ENCODE data around the gene SLC29A2. TPM values are rescaled to one million over a fixed set of nuclear protein-coding genes. Genes with fewer than 3 reads are reported as not detected.
A peak's percentile ranks its signal among the peaks of the same experiment; 100 is the strongest.
"Not testable (repeated sequence)": the region's sequence is repeated elsewhere in the genome, so short reads cannot be mapped to it uniquely, and the experiment has no call there.

Gene SLC29A2
- total RNA-seq, 1 donor from 2014 or later: 4.2 TPM

DNA sequence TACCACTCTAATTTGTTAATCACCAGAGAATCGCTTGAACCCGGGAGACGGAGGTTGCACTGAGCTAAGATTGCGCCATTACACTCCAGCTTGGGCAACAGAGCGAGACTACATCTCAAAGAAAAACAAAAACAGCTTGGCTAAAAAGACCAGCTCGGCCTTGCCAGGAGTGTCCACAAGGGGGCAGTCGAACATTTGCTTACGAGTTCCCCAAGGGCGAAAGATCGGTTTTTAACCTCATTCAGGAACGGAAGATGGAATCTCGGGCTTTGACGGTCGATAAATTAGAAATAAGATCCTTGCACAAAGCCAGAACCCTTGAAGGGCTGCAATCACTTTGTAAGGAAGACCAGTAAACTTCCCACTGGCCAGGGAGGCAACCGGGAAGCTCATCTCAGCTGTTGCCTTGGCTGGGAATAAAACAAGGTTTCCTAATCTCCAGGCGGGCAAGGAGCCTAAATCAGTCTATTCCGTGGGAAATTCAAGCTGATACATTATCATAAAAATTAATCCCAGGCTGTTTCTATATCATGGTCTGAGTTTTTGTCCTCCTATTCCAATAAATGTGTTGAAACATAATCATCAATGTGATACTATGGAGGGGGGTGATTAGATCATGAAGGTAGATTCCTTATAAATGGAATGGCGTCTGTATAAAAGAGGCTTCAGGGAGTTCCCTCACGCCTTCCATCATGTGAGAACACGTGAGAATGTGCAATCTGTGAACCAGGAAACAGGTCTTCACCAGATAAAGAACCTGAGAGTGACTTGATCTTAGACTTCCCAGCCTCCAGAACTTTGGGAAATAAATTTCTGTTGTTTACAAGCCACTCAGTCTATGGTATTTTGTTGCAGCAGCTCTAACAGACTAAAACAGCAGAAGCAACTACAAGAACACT lies 14.9 kb upstream of the SLC29A2 start:
- Histone ChIP-seq H3K36me3 (ENCODE audit: control insufficient read depth in 3 of 3, insufficient read depth in 3 of 3, low read length in 3 of 3) (no peaks in the 10 kb centered on the region), H3K9me3 (ENCODE audit: control insufficient read depth in 3 of 3, low read length in 3 of 3) (no peaks in the 10 kb centered on the region), H3K4me3 (ENCODE audit: low read length in 3 of 3) (peak overlapping the region; percentile 51 to 63 (median 62)), H3K4me1 (ENCODE audit: control insufficient read depth in 3 of 3, insufficient read depth in 3 of 3, low read length in 3 of 3) (peaks cover 8 to 9% (median 8%) of the 10 kb centered on the region in 3 donors), H3K27me3 (ENCODE audit: control insufficient read depth in 3 of 3, insufficient read depth in 3 of 3, low read length in 3 of 3) (no peaks in the 10 kb centered on the region), H3K9ac (ENCODE audit: low read depth in 1 of 3, low read length in 3 of 3) (peak overlapping the region in 2 of 3 donors; percentile 57 to 77), H3K27ac (ENCODE audit: low read depth, low read length) (peak overlapping the region; percentile 26)

DNA sequence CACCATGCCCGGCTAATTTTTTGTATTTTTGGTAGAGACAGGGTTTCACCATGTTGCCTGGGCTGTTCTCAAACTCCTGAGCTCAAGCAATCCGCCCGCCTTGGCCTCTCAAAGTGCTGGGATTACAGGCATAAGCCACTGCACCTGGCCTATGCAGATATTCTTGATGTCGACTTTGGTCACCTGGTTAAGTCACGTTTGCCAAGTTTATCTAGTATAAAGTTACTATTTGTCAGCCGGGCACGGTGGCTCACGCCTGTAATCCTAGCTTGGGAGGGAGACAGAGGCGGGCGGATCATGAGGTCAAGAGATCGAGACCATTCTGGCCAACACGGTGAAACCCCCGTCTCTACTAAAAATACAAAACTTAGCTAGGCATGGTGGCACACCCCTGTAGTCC lies 12.8 kb upstream of the SLC29A2 start:
- H3K9ac ChIP-seq (ENCODE audit: low read depth in 1 of 3, low read length in 3 of 3); H3K27me3 ChIP-seq (ENCODE audit: control insufficient read depth in 3 of 3, insufficient read depth in 3 of 3, low read length in 3 of 3); H3K4me1 ChIP-seq (ENCODE audit: control insufficient read depth in 3 of 3, insufficient read depth in 3 of 3, low read length in 3 of 3); H3K4me3 ChIP-seq (ENCODE audit: low read length in 3 of 3); H3K36me3 ChIP-seq (ENCODE audit: control insufficient read depth in 3 of 3, insufficient read depth in 3 of 3, low read length in 3 of 3); H3K9me3 ChIP-seq (ENCODE audit: control insufficient read depth in 3 of 3, low read length in 3 of 3); H3K27ac ChIP-seq (ENCODE audit: low read depth, low read length): not testable (repeated sequence)

DNA sequence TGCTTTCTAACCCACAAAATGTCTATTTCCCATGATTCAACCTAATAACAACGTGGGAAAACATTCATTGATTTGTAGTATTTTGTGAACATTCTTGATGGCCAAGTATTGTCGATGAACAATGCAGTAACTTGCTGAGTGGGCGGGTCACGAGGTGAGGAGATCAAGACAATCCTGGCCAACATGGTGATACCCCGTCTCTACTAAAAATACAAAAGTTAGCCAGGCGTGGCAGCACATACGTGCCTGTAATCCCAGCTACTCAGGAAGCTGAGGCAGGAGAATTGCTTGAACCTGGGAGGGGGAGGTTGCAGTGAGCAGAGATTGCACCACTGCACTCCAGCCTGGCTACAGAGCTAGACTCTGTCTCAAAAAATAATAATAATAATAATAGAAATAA lies 8.7 kb upstream of the SLC29A2 start:
- H3K4me3 ChIP-seq (ENCODE audit: low read length in 3 of 3); H3K27ac ChIP-seq (ENCODE audit: low read depth, low read length); H3K27me3 ChIP-seq (ENCODE audit: control insufficient read depth in 3 of 3, insufficient read depth in 3 of 3, low read length in 3 of 3); H3K4me1 ChIP-seq (ENCODE audit: control insufficient read depth in 3 of 3, insufficient read depth in 3 of 3, low read length in 3 of 3); H3K36me3 ChIP-seq (ENCODE audit: control insufficient read depth in 3 of 3, insufficient read depth in 3 of 3, low read length in 3 of 3); H3K9ac ChIP-seq (ENCODE audit: low read depth in 1 of 3, low read length in 3 of 3); H3K9me3 ChIP-seq (ENCODE audit: control insufficient read depth in 3 of 3, low read length in 3 of 3): not testable (repeated sequence)

DNA sequence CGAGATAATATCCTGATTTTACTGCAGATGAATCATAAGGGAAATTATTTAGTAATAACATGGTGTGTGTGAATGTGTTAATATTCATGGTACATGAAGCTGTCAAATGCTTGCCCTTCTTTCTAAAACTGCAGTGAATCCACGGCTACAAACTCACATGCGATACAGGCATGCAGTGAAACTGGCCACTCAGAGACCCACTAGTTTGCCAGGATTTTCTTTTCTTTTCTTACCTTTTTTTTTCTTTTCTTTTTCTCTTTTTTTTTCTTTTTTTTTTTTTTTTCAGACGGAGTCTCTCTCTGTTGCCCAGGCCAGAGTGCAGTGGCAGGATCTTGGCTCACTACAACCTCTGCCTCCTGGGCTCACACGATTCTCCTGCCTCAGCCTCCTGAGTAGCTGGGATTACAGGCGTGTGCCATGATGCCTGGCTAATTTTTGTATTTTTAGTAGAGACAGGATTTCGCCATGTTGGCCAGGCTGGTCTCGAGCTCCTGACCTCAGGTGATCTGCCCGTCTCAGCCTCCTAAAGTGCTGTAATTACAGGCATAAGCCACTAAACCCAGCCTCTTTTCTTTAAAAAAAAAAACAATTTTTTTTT lies 2.2 kb upstream of the SLC29A2 start:
- Histone ChIP-seq H3K4me1 (ENCODE audit: control insufficient read depth in 3 of 3, insufficient read depth in 3 of 3, low read length in 3 of 3) (peaks cover 25 to 29% (median 28%) of the 10 kb centered on the region in 3 donors), H3K27ac (ENCODE audit: low read depth, low read length) (peak overlapping the region; percentile 81), H3K4me3 (ENCODE audit: low read length in 3 of 3) (peak overlapping the region in 1 of 3 donors; percentile 24), H3K9ac (ENCODE audit: low read depth in 1 of 3, low read length in 3 of 3) (peak overlapping the region in 1 of 3 donors; percentile 10)
- not testable (repeated sequence) for H3K9me3 ChIP-seq (ENCODE audit: control insufficient read depth in 3 of 3, low read length in 3 of 3); H3K36me3 ChIP-seq (ENCODE audit: control insufficient read depth in 3 of 3, insufficient read depth in 3 of 3, low read length in 3 of 3); H3K27me3 ChIP-seq (ENCODE audit: control insufficient read depth in 3 of 3, insufficient read depth in 3 of 3, low read length in 3 of 3)

DNA sequence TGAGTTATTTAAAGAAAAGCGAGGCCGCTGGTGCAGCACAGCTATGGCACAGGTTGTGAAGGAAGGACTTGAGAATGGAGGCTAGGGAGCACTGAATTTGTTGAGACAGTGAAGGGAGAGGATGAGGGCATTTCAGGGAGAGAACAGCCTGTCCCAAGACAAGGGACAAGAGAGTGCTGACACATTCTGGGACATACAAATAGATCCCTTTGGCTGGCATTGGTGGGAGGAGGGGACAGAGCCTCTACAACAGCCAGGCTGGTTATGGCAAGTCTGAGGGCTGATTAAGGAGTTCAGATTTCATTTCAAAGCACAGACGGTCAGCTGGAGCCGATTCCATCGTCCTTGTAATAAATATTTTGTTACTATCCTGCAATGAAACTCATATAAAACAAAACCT lies 1.7 kb upstream of the SLC29A2 start:
- Histone ChIP-seq H3K4me3 (ENCODE audit: low read length in 3 of 3) (peak overlapping the region in 1 of 3 donors; percentile 24), H3K36me3 (ENCODE audit: control insufficient read depth in 3 of 3, insufficient read depth in 3 of 3, low read length in 3 of 3) (peaks cover 5 to 7% (median 7%) of the 10 kb centered on the region in 3 donors), H3K9me3 (ENCODE audit: control insufficient read depth in 3 of 3, low read length in 3 of 3) (no peaks in the 10 kb centered on the region), H3K27ac (ENCODE audit: low read depth, low read length) (peak overlapping the region; percentile 81), H3K9ac (ENCODE audit: low read depth in 1 of 3, low read length in 3 of 3) (peak overlapping the region in 1 of 3 donors; percentile 83), H3K27me3 (ENCODE audit: control insufficient read depth in 3 of 3, insufficient read depth in 3 of 3, low read length in 3 of 3) (no peaks in the 10 kb centered on the region), H3K4me1 (ENCODE audit: control insufficient read depth in 3 of 3, insufficient read depth in 3 of 3, low read length in 3 of 3) (peaks cover 30 to 35% (median 33%) of the 10 kb centered on the region in 3 donors)

DNA sequence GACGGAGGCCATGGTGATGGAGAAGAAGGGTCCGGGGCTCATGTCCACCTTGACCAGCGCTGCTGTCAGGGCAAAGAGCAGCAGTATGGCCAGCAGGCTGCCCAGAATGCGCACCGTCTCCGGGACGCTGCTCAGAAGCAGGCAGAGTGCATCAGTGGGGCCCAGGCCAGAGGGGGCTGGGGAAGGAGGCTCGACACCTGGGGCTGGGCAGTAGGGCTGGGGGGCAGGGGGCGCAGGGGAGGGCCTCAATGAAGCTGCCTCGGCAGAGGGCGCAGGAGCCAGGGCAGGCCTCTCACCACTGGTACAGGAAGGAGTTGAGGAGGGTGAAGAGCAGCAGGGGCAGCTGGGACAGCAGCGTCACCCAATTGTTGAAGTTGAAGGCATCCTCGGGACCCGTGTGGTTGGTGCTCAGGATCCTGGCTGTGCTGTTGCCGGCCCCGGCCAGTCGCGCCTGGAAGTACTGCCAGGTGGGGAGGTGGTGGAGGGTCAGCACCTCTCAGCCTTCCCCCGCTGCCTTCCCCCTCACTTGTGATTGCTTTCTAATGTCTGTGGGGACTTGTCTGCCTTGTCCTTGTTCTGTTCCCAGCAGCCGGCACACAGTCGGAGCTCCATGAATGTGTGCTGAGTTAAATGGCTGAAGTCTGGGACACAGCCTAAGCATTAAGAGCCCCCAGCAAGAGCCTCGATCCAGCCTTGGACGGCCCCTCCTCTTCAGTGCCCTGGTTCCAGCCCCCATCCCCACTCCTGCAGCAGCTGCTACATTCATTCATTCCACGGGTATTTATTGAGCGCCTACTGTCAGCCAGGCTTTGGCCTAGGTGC lies 2.3 kb downstream of the SLC29A2 start:
- Histone ChIP-seq H3K9ac (ENCODE audit: low read depth in 1 of 3, low read length in 3 of 3) (peak overlapping the region in 2 of 3 donors; percentile 61 to 81), H3K27ac (ENCODE audit: low read depth, low read length) (peak overlapping the region; percentile 8), H3K36me3 (ENCODE audit: control insufficient read depth in 3 of 3, insufficient read depth in 3 of 3, low read length in 3 of 3) (peaks cover 31 to 35% (median 33%) of the 10 kb centered on the region in 3 donors), H3K4me3 (ENCODE audit: low read length in 3 of 3) (peak overlapping the region; percentile 41 to 65 (median 61)), H3K4me1 (ENCODE audit: control insufficient read depth in 3 of 3, insufficient read depth in 3 of 3, low read length in 3 of 3) (peaks cover 51 to 61% (median 56%) of the 10 kb centered on the region in 3 donors), H3K9me3 (ENCODE audit: control insufficient read depth in 3 of 3, low read length in 3 of 3) (no peaks in the 10 kb centered on the region), H3K27me3 (ENCODE audit: control insufficient read depth in 3 of 3, insufficient read depth in 3 of 3, low read length in 3 of 3) (no peaks in the 10 kb centered on the region)

DNA sequence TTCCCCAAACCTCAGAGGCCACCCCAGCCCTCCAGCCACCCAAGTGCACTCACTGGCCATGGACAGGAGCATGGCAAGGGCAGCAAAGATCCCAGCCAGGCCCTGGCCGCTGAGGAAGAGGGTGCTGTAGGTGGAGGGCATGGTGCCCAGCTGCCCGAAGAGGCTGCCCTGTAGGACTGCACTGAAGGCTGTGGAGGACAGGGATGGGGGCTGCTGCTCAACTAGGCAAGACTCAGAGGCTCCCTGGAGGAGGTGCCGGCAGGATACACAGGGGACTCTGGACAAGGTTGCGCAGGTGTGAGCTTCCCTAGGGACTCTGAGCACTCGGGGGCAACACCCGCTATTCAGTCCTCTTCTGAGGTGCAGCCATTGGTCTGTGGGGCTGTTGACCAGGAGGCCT lies 3.1 kb downstream of the SLC29A2 start:
- H3K9ac ChIP-seq (ENCODE audit: low read depth in 1 of 3, low read length in 3 of 3): peak overlapping the region in 2 of 3 donors; percentile 61 to 81
- H3K9me3 ChIP-seq (ENCODE audit: control insufficient read depth in 3 of 3, low read length in 3 of 3): no peaks in the 10 kb centered on the region
- peak overlapping the region; percentile 41 to 59 (median 45) for H3K4me3 ChIP-seq (ENCODE audit: low read length in 3 of 3)
- H3K27me3 ChIP-seq (ENCODE audit: control insufficient read depth in 3 of 3, insufficient read depth in 3 of 3, low read length in 3 of 3): no peaks in the 10 kb centered on the region
- H3K27ac ChIP-seq (ENCODE audit: low read depth, low read length): no peak overlapping the region
- H3K4me1 ChIP-seq (ENCODE audit: control insufficient read depth in 3 of 3, insufficient read depth in 3 of 3, low read length in 3 of 3): peaks cover 48 to 69% (median 58%) of the 10 kb centered on the region in 3 donors
- peaks cover 31 to 37% (median 33%) of the 10 kb centered on the region in 3 donors for H3K36me3 ChIP-seq (ENCODE audit: control insufficient read depth in 3 of 3, insufficient read depth in 3 of 3, low read length in 3 of 3)

DNA sequence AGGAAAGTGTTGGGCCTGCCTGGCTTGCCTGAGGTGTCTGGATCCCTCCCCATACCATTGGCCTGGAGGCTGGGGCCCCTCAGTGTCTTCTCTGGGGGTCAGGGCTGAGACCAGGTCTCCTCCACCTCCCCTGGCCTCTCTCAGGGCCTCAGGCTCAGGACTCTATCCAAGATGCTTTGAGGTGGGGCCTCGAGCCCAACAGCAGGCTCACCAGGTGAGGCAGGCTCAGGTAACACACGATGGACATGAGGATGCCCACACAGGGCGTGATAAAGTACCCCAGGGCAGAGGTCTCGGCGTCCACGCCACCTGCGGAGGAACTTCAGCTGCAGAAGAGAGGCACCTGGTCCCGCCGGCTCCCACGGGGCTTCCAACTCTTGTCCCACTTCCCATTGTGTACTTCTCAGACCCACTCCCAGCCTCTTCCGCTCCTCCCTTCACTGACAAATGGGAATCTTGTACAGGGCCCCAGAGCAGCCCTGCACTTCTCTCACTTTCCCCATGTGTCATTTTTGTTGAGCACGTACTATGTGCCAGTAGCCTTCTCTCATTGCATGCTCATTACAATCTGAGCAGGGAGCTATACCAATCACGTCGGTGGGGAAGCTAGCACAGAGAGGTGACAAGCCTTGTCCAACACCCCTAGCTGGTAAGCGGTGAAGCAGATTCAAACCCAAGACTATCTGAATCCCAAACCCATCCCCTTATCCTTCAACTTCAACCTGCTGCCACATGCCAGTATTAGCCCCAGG lies 3.8 kb downstream of the SLC29A2 start:
- H3K4me1 ChIP-seq (ENCODE audit: control insufficient read depth in 3 of 3, insufficient read depth in 3 of 3, low read length in 3 of 3): peaks cover 45 to 70% (median 54%) of the 10 kb centered on the region in 3 donors
- no peak overlapping the region for H3K27ac ChIP-seq (ENCODE audit: low read depth, low read length)
- no peaks in the 10 kb centered on the region for H3K27me3 ChIP-seq (ENCODE audit: control insufficient read depth in 3 of 3, insufficient read depth in 3 of 3, low read length in 3 of 3)
- peaks cover 37 to 44% (median 38%) of the 10 kb centered on the region in 3 donors for H3K36me3 ChIP-seq (ENCODE audit: control insufficient read depth in 3 of 3, insufficient read depth in 3 of 3, low read length in 3 of 3)
- no peaks in the 10 kb centered on the region for H3K9me3 ChIP-seq (ENCODE audit: control insufficient read depth in 3 of 3, low read length in 3 of 3)
- peak overlapping the region; percentile 38 to 45 (median 41) for H3K4me3 ChIP-seq (ENCODE audit: low read length in 3 of 3)
- peak overlapping the region in 2 of 3 donors; percentile 61 to 81 for H3K9ac ChIP-seq (ENCODE audit: low read depth in 1 of 3, low read length in 3 of 3)

DNA sequence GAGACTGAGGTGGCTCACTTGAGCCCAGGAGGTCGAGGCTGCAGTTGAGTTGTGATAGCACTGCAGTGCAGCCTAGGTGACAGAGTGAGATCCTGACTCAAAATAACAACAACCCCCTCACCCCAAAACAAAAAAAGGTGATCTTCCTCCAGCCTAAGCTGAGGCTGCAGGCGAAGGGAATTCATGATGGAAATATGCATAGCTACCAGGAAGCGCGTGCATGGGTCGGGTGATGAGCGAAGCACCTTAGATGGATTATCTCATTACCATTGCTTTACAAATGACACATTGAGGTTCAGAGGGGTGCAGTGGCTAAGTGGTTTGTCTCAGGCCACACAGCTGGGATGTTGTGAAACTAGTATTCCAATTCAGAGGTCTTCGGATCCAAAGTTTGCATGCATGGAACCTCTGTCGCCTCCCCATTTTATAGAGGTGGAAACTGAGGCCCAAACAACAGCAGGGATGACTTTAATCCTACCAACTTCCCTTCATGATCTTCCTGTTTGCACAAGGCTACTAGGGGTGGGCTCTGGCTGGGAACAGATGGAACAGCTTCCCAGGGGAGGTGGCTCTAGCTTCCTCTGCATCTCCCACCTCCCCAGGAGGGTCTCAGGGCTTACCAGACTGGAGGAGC lies 4.6 kb downstream of the SLC29A2 start:
- Histone ChIP-seq H3K9me3 (ENCODE audit: control insufficient read depth in 3 of 3, low read length in 3 of 3) (no peaks in the 10 kb centered on the region), H3K27me3 (ENCODE audit: control insufficient read depth in 3 of 3, insufficient read depth in 3 of 3, low read length in 3 of 3) (no peaks in the 10 kb centered on the region), H3K36me3 (ENCODE audit: control insufficient read depth in 3 of 3, insufficient read depth in 3 of 3, low read length in 3 of 3) (peaks cover 44 to 48% (median 44%) of the 10 kb centered on the region in 3 donors), H3K27ac (ENCODE audit: low read depth, low read length) (no peak overlapping the region), H3K9ac (ENCODE audit: low read depth in 1 of 3, low read length in 3 of 3) (peak overlapping the region in 1 of 3 donors; percentile 81), H3K4me3 (ENCODE audit: low read length in 3 of 3) (no peak overlapping the region), H3K4me1 (ENCODE audit: control insufficient read depth in 3 of 3, insufficient read depth in 3 of 3, low read length in 3 of 3) (peaks cover 40 to 64% (median 48%) of the 10 kb centered on the region in 3 donors)
